ENCODE measurements around the gene PPHLN1. TPM values are rescaled to one million over a fixed set of nuclear protein-coding genes. Genes with fewer than 3 reads are reported as not detected.

PPHLN1 gene, protein sequence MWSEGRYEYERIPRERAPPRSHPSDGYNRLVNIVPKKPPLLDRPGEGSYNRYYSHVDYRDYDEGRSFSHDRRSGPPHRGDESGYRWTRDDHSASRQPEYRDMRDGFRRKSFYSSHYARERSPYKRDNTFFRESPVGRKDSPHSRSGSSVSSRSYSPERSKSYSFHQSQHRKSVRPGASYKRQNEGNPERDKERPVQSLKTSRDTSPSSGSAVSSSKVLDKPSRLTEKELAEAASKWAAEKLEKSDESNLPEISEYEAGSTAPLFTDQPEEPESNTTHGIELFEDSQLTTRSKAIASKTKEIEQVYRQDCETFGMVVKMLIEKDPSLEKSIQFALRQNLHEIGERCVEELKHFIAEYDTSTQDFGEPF
- 72.9 and 75.6 TPM in 2 replicates for total RNA-seq

GRCh38 chr12:42325653-42326474, at the start of gene PPHLN1, which contains the start of gene ZCRB1:
TSS of gene PPHLN1 (plus strand) at chr12:42326167. CDS start at chr12:42335903, 9,736 bp downstream.
TSS of gene ZCRB1 (minus strand) at chr12:42326094. CDS start at chr12:42324102, 1,992 bp downstream.
- peak; percentile 8 for DNase-seq (ENCODE audit: low read depth, low spot score)

DNA sequence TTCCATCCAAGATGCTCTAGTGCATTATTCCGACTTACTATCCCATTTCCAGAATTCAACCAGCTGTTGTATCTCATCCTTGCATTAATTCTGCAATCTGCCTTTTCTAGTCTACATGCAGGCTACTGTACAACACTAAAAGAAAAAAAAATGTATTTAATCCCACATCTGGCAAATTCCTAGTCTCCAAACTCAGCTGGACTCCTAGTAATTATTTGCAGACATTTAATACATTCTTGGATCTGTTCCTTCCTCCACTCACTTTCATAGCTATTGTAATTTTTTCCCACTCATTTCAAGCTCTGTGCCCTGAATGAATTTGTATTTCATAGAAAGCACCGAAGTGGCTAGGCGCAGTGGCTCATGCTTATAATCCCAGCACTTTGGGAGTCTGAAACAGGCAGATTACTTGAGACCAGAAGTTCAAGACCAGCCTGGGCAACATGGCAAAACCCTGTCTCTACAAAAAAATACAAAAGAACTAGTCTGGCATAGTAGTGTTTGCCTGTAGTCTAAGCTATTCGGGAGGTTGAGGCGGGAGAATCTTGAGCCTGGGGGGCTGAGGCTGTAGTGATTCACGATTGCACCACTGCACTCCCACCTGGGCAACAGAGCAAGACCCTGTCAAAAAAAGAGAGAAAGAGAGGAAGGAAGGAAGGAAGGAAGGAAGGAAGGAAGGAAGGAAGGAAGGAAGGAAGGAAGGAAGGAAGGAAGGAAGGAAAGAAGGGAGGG, 48.4 kb upstream of the PPHLN1 start:
- no peak for DNase-seq (ENCODE audit: low read depth, low spot score)

DNA sequence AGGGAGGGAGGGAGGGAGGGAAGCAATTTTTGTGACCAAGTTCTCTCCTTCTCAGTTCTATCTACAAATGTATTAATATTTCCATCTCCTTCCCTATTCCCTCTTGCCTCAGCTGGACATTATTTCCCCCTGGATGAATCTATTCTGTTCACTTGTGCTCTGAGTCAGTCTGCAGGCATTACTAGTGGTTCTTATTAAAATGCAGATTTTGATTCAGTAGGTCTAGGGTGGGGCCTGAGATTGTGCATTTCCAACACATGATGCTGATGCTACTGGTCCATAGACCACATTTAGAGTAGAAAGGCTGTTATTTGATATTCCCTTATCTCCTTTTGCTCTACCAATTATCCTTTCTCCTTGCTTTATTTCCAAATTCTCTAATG, 47.8 kb upstream of the PPHLN1 start:
- DNase-seq (ENCODE audit: low read depth, low spot score): no peak

DNA sequence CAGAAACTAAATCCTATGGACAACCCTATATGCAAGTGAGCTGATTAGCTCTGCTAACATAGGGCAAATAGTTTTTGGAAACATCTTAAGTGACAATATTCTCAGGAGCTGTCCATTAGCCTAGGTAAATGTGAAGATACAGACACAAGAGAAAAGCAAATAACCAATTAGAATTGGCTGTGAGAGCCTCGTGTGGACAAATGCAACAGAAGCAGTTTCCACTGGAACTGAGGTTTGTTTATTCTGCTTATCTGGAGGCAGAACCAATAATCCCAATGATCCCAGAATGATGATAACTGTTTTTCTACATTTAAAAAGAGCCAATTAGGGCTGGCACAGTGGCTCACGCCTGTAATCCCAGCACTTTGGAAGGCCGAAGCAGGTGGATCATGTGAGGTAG, 44.7 kb upstream of the PPHLN1 start:
- no peak for DNase-seq (ENCODE audit: low read depth, low spot score)

- no peak for DNase-seq (ENCODE audit: low read depth, low spot score)
These were observed 44.1 kb upstream of the PPHLN1 start for GRCh38 chr12:42281844-42282243.

DNA sequence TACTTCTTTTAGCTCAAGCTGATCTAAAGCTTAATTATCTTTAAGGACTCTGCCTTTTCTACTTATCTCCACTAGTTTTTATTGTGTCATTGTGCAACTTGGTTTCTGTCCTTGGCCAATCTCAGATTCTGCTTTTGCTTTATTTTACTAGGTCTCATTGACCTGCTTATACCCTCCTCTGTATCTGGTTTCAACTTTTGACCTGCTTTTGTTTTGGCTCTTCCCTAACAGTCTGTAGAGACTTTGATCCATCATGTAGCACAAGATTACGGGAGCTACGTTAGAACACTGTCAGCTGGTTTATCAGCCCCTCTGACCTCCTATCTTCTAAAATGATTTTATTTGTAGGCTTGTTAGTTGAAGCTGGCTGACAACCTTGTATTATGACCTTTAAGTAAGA, 43.7 kb upstream of the PPHLN1 start:
- no peak for DNase-seq (ENCODE audit: low read depth, low spot score)

- DNase-seq (ENCODE audit: low read depth, low spot score): no peak
These were observed 42.2 kb upstream of the PPHLN1 start for GRCh38 chr12:42283739-42284138.

DNA sequence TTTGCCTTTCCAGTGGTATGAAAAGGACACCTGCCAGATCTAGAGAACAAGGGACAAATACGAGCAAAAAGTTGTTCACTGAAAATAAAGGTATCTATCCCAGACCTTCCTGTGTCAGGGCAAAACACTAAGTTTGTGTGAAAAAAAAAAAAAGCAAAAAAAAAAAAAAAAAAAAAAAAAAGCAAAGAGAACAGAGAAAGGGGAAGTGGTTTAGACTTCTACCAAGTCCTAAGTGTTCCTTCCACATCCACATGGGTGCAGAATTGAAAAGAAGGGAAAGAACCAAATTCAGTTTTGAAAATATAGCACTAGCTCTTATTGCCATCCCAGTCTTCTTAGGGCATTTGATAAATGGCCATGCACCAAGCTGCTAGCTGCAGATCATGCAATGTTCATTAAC, 41.8 kb upstream of the PPHLN1 start:
- DNase-seq (ENCODE audit: low read depth, low spot score): no peak

DNA sequence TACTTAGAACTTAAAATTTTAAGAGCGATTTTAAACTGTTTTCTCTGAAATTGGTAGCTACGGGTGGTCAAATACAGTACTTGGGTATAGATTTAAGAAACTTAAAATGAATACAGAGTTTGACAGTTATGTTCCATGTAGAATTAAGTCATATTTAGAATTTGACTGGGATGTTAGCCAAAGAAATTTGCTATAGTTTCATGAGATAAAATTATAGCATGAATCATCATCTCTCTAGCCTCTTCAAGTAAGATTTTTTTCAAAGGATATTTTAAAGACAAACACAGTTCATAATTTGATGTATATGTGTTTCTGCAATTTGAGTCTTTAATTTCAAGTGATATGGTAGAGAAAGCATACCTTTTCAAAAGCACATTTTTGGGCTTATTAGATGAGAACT, 41.1 kb upstream of the PPHLN1 start:
- no peak for DNase-seq (ENCODE audit: low read depth, low spot score)

GRCh38 chr12:42285431-42285830, 40.5 kb upstream of the PPHLN1 start:
- no peak for DNase-seq (ENCODE audit: low read depth, low spot score)

GRCh38 chr12:42286741-42287140, 39.2 kb upstream of the PPHLN1 start:
- DNase-seq (ENCODE audit: low read depth, low spot score): no peak

DNA sequence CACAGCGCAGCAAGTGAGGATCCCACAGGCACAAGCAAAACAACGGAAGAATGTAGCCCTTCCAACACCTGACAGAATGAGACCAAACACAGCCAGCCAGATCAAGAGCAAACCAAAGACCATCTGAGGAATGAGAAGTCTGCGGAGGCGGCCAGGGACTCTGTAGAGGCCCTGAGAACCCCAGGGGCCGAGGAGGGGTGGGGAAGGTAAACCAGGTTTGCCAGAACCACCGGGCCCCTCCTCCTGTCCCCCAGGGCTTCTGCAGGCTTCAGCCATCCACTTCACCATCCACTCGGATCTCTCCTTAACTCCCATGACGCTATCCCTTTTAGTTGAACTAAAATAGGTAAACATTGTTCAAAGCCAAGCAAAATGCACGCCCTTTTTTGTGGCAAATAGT, 37.4 kb upstream of the PPHLN1 start:
- no peak for DNase-seq (ENCODE audit: low read depth, low spot score)

DNA sequence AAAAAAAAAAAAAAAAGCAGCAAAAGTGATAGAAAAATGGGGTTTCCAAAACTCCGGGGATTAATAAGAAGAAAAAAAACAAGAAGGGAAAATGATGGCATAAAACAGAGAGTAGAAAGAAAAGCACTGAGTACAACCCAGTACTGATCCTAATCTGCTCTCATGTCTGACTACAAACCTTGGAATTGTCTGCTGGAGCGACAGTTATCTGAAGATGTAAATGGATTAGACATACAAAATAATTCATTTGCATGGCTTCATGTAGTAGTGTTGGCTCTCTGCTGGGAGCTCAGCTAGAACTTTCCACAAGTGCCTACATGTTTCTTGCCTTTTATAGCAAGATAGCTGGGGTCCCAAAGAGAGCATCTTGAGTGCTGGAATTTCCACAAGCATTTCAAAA, 34.3 kb upstream of the PPHLN1 start:
- no peak for DNase-seq (ENCODE audit: low read depth, low spot score)

DNA sequence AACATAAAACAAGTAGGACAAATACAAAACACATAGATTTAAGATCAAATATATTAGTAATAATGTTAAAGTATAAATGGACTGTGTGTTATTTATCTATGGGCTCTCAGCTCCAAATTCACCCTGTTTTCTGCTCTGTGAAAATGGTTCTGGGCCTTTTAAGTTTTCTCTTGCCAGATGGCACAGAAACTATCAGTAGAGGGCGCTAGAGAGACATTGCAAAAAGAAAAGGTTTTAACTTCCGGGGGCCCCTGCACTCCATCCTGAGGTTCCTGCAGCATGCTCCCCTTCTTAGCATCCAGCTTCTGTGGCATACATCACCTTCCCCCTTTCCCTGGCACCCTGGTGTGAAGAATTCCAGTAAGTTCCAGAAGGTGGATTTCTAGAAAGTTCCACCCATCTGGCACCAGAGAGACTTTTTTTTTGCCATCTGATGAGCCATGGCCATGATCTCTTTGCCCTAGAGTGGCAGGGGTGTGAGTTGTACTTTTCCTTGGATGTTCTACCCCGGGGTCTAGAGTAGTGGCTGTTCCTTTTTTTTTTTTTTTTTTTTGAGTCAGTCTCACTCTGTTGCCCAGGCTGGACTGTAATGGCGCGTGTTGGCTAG, 29.4 kb upstream of the PPHLN1 start:
- no peak for DNase-seq (ENCODE audit: low read depth, low spot score)

GRCh38 chr12:42298887-42299286, 27.1 kb upstream of the PPHLN1 start:
- DNase-seq (ENCODE audit: low read depth, low spot score): no peak

DNA sequence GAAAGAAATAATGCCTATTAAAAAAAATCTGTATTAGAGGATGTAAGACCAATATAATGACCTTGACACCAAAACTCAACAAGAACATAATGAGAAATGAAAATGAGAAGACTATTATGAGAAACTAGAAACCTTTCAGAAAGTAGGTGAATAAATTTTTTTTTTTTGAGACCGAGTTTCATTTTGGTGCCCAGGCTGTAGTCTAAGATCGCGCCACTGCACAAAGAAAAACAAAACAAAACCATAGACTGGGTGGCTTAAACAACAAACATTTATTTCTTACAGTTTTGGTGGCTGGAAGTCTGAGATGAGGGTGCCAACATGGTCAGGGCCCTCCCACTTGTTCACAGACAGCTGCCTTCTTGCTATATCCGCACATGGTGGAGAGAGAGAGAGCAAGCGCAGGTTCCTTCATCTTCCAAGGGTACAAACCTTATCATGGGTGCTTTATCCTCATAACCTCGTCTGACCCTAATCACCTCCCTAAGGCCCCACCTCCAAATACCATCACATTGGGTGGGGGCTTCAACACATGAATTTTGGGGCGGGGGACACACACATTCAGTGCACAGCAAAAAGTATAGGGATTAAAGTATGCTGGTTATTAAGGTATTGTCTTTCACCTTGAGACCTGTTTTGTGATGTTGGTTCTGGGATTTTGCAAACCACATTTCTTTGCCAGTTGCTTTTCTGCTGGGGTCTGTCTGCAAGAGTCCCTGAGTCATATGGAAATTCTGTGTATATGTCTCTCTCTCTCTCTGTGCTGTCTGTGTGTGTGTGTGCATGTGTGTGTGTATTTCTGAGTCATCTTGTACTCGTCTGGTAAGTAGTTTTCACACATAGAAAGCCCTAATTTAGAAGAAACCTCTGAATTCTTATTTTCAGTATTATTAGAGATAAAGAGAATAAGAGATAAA, 26.3 kb upstream of the PPHLN1 start:
- DNase-seq (ENCODE audit: low read depth, low spot score): no peak

- DNase-seq (ENCODE audit: low read depth, low spot score): no peak
These were observed 19.7 kb upstream of the PPHLN1 start for GRCh38 chr12:42306297-42306696.

- DNase-seq (ENCODE audit: low read depth, low spot score): no peak
These were observed 17.6 kb upstream of the PPHLN1 start for GRCh38 chr12:42308390-42308789.

GRCh38 chr12:42309996-42310395, 16.0 kb upstream of the PPHLN1 start:
- no peak for DNase-seq (ENCODE audit: low read depth, low spot score)

- no peak for DNase-seq (ENCODE audit: low read depth, low spot score)
These were observed 10.9 kb upstream of the PPHLN1 start for GRCh38 chr12:42315108-42315507.

All from pulmonary artery endothelial cell (primary cell).